GM12878 (cell line): Measurements from ENCODE around the gene KIF3A. TPM values are rescaled to one million over a fixed set of nuclear protein-coding genes. Genes with fewer than 3 reads are reported as not detected.

Experiments used
- ATAC-seq: fragments of 200-7000 bp; cut with Tn5 transposase; 3 replicates; pipeline ENCODE4 v1.9.1; 2020; ENCODE audit warnings: mild to moderate bottlenecking, moderate library complexity
- BruUV-seq: library from RNA; stranded (reverse); fragments of 400-500 nt; replicated peaks from 2 replicates; lab custom pipeline; 2021; lab: Mats Ljungman, UMichigan
- CTCF ChIA-PET: fragments of 300-600 bp; sonication (Branson Sonifier 250); formaldehyde crosslinking; extraction: SDS; loops from one replicate; lab custom pipeline; 2021; ENCODE audit warnings: inconsistent platforms; lab: Yijun Ruan, JAX
- POLR2A ChIA-PET: fragments of 350-600 bp; formaldehyde crosslinking; extraction: SDS; loops from one replicate; lab custom pipeline; 2021; ENCODE audit warnings: inconsistent platforms; lab: Charles Lee
- RAD21 ChIA-PET: fragments of 300-600 bp; sonication (Branson Sonifier 250); formaldehyde crosslinking; loops from one replicate; lab custom pipeline; 2023; ENCODE audit warnings: antibody characterized with exemption; ENCODE audit not compliant: unreplicated experiment; lab: Charles Lee
- SMC1A ChIA-PET: fragments of 300-600 bp; sonication (Branson Sonifier 250); formaldehyde crosslinking; loops from one replicate; lab custom pipeline; 2023; ENCODE audit not compliant: unreplicated experiment, uncharacterized antibody; lab: Charles Lee
- DNase-seq: peaks from one replicate; pipeline ENCODE4 v3.0.0-alpha.2; 2011; ENCODE audit warnings: low read depth, low spot score
- FAIRE-seq: peaks from 3 replicates; lab custom pipeline; 2011; peaks lifted over from hg19 to GRCh38; lab: Jason Lieb, UNC
- H2AFZ ChIP-seq: 2 replicates; pipeline ENCODE4 v1.6.0; 2011; ENCODE audit warnings: low read depth, low read length, control low read depth; ENCODE audit not compliant: control insufficient read depth
- H3K27ac ChIP-seq: 2 replicates; pipeline ENCODE4 v1.5.1; 2011; ENCODE audit warnings: control low read depth; ENCODE audit not compliant: control insufficient read depth, insufficient read depth
- H3K27me3 ChIP-seq, 2 experiments: replicated peaks in 1 of 2; 2 replicates each; pipeline versions ENCODE4 v1.6.0 to v1.6.1; 2011; ENCODE audit warnings: low read length in 1 of 2; ENCODE audit not compliant: control insufficient read depth in 2 of 2, insufficient read depth in 2 of 2
- H3K36me3 ChIP-seq, 2 experiments: 2 replicates each; pipeline ENCODE4 v1.5.1; 2011; ENCODE audit warnings: low read length in 1 of 2; ENCODE audit not compliant: control insufficient read depth in 2 of 2, insufficient read depth in 2 of 2
- H3K4me1 ChIP-seq: 2 replicates; pipeline ENCODE4 v1.6.1; 2011; ENCODE audit warnings: mild to moderate bottlenecking, low read length, moderate library complexity, mixed read lengths; ENCODE audit not compliant: control insufficient read depth, insufficient read depth
- H3K4me2 ChIP-seq: 2 replicates; pipeline ENCODE4 v1.6.0; 2011; ENCODE audit warnings: control low read depth; ENCODE audit not compliant: control insufficient read depth, insufficient read depth
- H3K4me3 ChIP-seq: fragments of 200-600 bp; sonication (generic); 2 replicates; pipeline ENCODE4 v1.5.1; 2016
- H3K79me2 ChIP-seq: 2 replicates; pipeline ENCODE4 v1.6.0; 2011; ENCODE audit warnings: low read length; ENCODE audit not compliant: control insufficient read depth, insufficient read depth
- H3K9ac ChIP-seq: 2 replicates; pipeline ENCODE4 v1.8.0; 2011; ENCODE audit warnings: low read length, control low read depth, mixed read lengths; ENCODE audit not compliant: control insufficient read depth, insufficient read depth
- H3K9me3 ChIP-seq: replicated peaks from 3 replicates; pipeline ENCODE4 v1.5.1; 2011; ENCODE audit warnings: mild to moderate bottlenecking, low read length; ENCODE audit not compliant: control insufficient read depth, insufficient read depth
- H4K20me1 ChIP-seq: 2 replicates; pipeline ENCODE4 v1.6.0; 2011; ENCODE audit not compliant: control insufficient read depth, insufficient read depth
- ATF7 ChIP-seq: fragments of 450-650 bp; IDR thresholded peaks from 2 replicates; pipeline ENCODE4 v1.6.1; 2016; ENCODE audit warnings: low read depth, mild to moderate bottlenecking
- CREB1 ChIP-seq: IDR thresholded peaks from 2 replicates; pipeline ENCODE4 v1.6.1; 2012; ENCODE audit warnings: low read depth, mild to moderate bottlenecking, inconsistent platforms
- GATAD2B ChIP-seq: fragments of 450-650 bp; conservative IDR thresholded peaks from 2 replicates; pipeline ENCODE4 v1.6.1; 2017; ENCODE audit warnings: low read depth, mild to moderate bottlenecking, moderate library complexity
- MAX ChIP-seq: IDR thresholded peaks from 2 replicates; pipeline ENCODE4 v1.6.1; 2012; ENCODE audit warnings: low read depth, low read length, improper control_type of control experiment
- MEF2B ChIP-seq: fragments of 450-650 bp; IDR thresholded peaks from 2 replicates; pipeline ENCODE4 v1.6.1; 2018; ENCODE audit warnings: mild to moderate bottlenecking, moderate library complexity; ENCODE audit not compliant: partially characterized antibody, poor library complexity, severe bottlenecking
- NBN ChIP-seq: fragments of 450-650 bp; IDR thresholded peaks from 2 replicates; pipeline ENCODE4 v1.6.1; 2016
- PBX3 ChIP-seq: IDR thresholded peaks from 2 replicates; pipeline ENCODE4 v1.6.1; 2011; ENCODE audit warnings: mild to moderate bottlenecking, low read depth, low read length, moderate library complexity; ENCODE audit not compliant: insufficient replicate concordance
- SMC3 ChIP-seq: IDR thresholded peaks from 2 replicates; pipeline ENCODE4 v1.6.1; 2011; ENCODE audit warnings: low read length, improper control_type of control experiment, borderline replicate concordance
- STAT1 ChIP-seq: fragments of 450-650 bp; conservative IDR thresholded peaks from 2 replicates; pipeline ENCODE4 v1.6.1; 2014; ENCODE audit warnings: antibody characterized with exemption, mild to moderate bottlenecking
- ZBTB4 ChIP-seq: fragments of 450-650 bp; formaldehyde crosslinking; IDR thresholded peaks from 2 replicates; pipeline ENCODE4 v1.4.0; 2022; ENCODE audit warnings: mild to moderate bottlenecking, moderate library complexity
- ZBTB40 ChIP-seq: fragments of 450-650 bp; IDR thresholded peaks from 2 replicates; pipeline ENCODE4 v1.6.1; 2016; ENCODE audit warnings: mild to moderate bottlenecking, moderate library complexity, borderline replicate concordance
- WGBS: methylation state at CpG from one replicate; pipeline ENCODE4 v1.1.6; 2016; ENCODE audit warnings: low lambda C conversion rate; ENCODE audit not compliant: insufficient replicate concordance, insufficient coverage; ENCODE audit errors: missing lambda C conversion rate; 5-methylcytosine and 5-hydroxymethylcytosine counted together
- in situ Hi-C: fragments of 300-500 bp; cut with MboI; formaldehyde crosslinking; loops from 9 replicates; pipeline ENCODE4 v1.14.3; 2018; ENCODE audit warnings: mixed read lengths
- intact Hi-C: fragments of 100-400 bp; cut with micrococcal nuclease; formaldehyde crosslinking; loops from one replicate; pipeline ENCODE4 v1.14.2; 2022; ENCODE audit not compliant: unreplicated experiment
- polyA plus RNA-seq, 11 experiments: library from polyadenylated mRNA; depleted of rRNA in 4 of 11; unstranded in 6 of 11; stranded (reverse) in 5 of 11; fragments of >200 nt; fragmentation: Nextera tagmentation in 4 of 11; fragmentation: Illumina TruSeq in 1 of 11; extraction: Ambion mirVana in 4 of 11; extraction: Trizol in 1 of 11; gene quantifications; 1 replicate in 1 of 11; 2 replicates in 10 of 11; pipeline versions ENCODE4 v1.2.1 to v1.2.3, GENCODE V29; 2011 to 2016; ENCODE audit warnings: inconsistent platforms in 2 of 11, missing spikeins in 2 of 11, low read depth in 1 of 11
- total RNA-seq, 4 experiments: library from RNA; depleted of rRNA in 3 of 4; stranded (reverse); fragments of >200 nt in 3 of 4; fragmentation: Illumina TruSeq in 1 of 4; extraction: Trizol in 1 of 4; gene quantifications; 2 replicates each; pipeline versions ENCODE4 v1.2.1 to v1.2.3, GENCODE V29; 2013 to 2021

KIF3A gene
- total and polyA plus RNA-seq, 10 of the 15 experiments (the other 5 are each of a cell fraction or from before 2014, with no cell fraction given): 2.7 to 36.5 (median 10.0) TPM

- no peak overlapping the region for H3K9ac ChIP-seq
- H3K4me1 ChIP-seq: peaks cover 18% of the 10 kb centered on the region; the same call in 1 of the 2 replicates
- H3K9me3 ChIP-seq: no peaks in the 10 kb centered on the region; the same call in 2 of the 3 replicates
- in situ Hi-C loops (no loop called here), intact Hi-C loops (loop anchor here (2.0 kb wide), 1 partner anchor 26 kb away; no protein-coding TSS in a partner anchor)
- peak; percentile 34 for ATAC-seq
- peak overlapping the region; percentile 24; the same call in 1 of the 2 replicates for H2AFZ ChIP-seq
- H3K36me3 ChIP-seq: no peaks in the 10 kb centered on the region
- no peaks in the 10 kb centered on the region for H3K79me2 ChIP-seq
- no TSS peak for BruUV-seq
- H3K27me3 ChIP-seq: no peaks in the 10 kb centered on the region
- no peak for FAIRE-seq
- CTCF ChIA-PET: interaction anchor here (0.6 to 4.4 kb wide), 7 partner anchors 10 to 119 kb away, joined by 3 to 20 read pairs (median 3); no protein-coding TSS in a partner anchor
- no peak overlapping the region for H3K4me3 ChIP-seq
- POLR2A ChIA-PET: interaction anchor here (0.5 to 8.8 kb wide), 12 partner anchors 14 to 265 kb away, joined by 3 to 79 read pairs (median 3); partner anchors contain the start of gene IL4
- RAD21 ChIA-PET: interaction anchor here (0.7 to 8.2 kb wide), 16 partner anchors 10 to 131 kb away, joined by 3 to 95 read pairs (median 4); partner anchors contain the start of genes IL4 and KIF3A
- no peak for DNase-seq
- no peak overlapping the region for H3K27ac ChIP-seq
- 18% methylated on average over 7 of the region's 7 CpGs for WGBS
- no peaks in the 10 kb centered on the region for H4K20me1 ChIP-seq
- SMC1A ChIA-PET: interaction anchor here (0.9 to 8.8 kb wide), 22 partner anchors 12 to 161 kb away, joined by 3 to 116 read pairs (median 4); partner anchors contain the start of genes IL13, IL4 and KIF3A
- H3K4me2 ChIP-seq: no peak overlapping the region
- TF ChIP-seq SMC3: no peak
- no peak for TF ChIP-seq ZBTB4
- TF ChIP-seq PBX3: no peak
- peak; percentile 14; the same call in 1 of the 2 replicates for TF ChIP-seq ZBTB40
- no peak for TF ChIP-seq MAX
- 0 out of 2 replicates have a peak, but pooled peaks have one; percentile 32 for TF ChIP-seq GATAD2B
- 0 out of 2 replicates have a peak, but pooled peaks have one; percentile 19 for TF ChIP-seq CREB1
- no peak for TF ChIP-seq STAT1
- peak; percentile 15 for TF ChIP-seq MEF2B
- no peak for TF ChIP-seq NBN
- peak; percentile 34 for TF ChIP-seq ATF7
Observed at GRCh38 chr5:132688536-132689339, 48.6 kb downstream of the KIF3A start.
